Measurements from ENCODE around the gene DOCK1. TPM values are rescaled to one million over a fixed set of nuclear protein-coding genes. Genes with fewer than 3 reads are reported as not detected.
"Not testable (repeated sequence)": the region's sequence is repeated elsewhere in the genome, so short reads cannot be mapped to it uniquely, and the experiment has no call there.

DOCK1 gene
- total RNA-seq, 2 donors from 2014 or later = 46.4 to 49.0 TPM

- intact Hi-C loops (cut with DNase I) = no loop called here
Measured at GRCh38 chr10:126872768-126873167, 32.5 kb upstream of the DOCK1 start.

GRCh38 chr10:126876456-126876855, 28.8 kb upstream of the DOCK1 start:
- no peak for DNase-seq

More at GRCh38 chr10:126872768-126873167, 32.5 kb upstream of the DOCK1 start:
- no peaks in the 10 kb centered on the region for H3K36me3 ChIP-seq
- no peaks in the 10 kb centered on the region for H3K27me3 ChIP-seq
- no peaks in the 10 kb centered on the region for H3K9me3 ChIP-seq
- no peak for DNase-seq
- no peak overlapping the region for H3K27ac ChIP-seq
- no peak overlapping the region for H3K4me3 ChIP-seq
- H3K4me1 ChIP-seq = no peaks in the 10 kb centered on the region
- H3K9ac ChIP-seq (ENCODE audit: low read depth in 2 of 2, low read length in 2 of 2) = no peak overlapping the region
- no peak for TF ChIP-seq CTCF (IDR thresholded peaks at IDR 0.05)

GRCh38 chr10:126877390-126877789, 27.8 kb upstream of the DOCK1 start:
- Histone ChIP-seq H3K36me3 (no peaks in the 10 kb centered on the region), H3K9me3 (no peaks in the 10 kb centered on the region), H3K4me1 (no peaks in the 10 kb centered on the region), H3K27ac (no peak overlapping the region), H3K27me3 (no peaks in the 10 kb centered on the region), H3K9ac (ENCODE audit: low read depth in 2 of 2, low read length in 2 of 2) (no peak overlapping the region), H3K4me3 (no peak overlapping the region)
- DNase-seq = no peak
- TF ChIP-seq CTCF (IDR thresholded peaks at IDR 0.05) = no peak
- intact Hi-C loops (cut with DNase I) = no loop called here

More at GRCh38 chr10:126876456-126876855, 28.8 kb upstream of the DOCK1 start:
- TF ChIP-seq CTCF (IDR thresholded peaks at IDR 0.05) = no peak
- no peaks in the 10 kb centered on the region for H3K36me3 ChIP-seq
- intact Hi-C loops (cut with DNase I) = no loop called here
- no peak overlapping the region for H3K9ac ChIP-seq (ENCODE audit: low read depth in 2 of 2, low read length in 2 of 2)
- no peak overlapping the region for H3K27ac ChIP-seq
- H3K9me3 ChIP-seq = no peaks in the 10 kb centered on the region
- no peaks in the 10 kb centered on the region for H3K27me3 ChIP-seq
- H3K4me3 ChIP-seq = no peak overlapping the region
- no peaks in the 10 kb centered on the region for H3K4me1 ChIP-seq

- Histone ChIP-seq H3K36me3 (no peaks in the 10 kb centered on the region), H3K4me3 (no peak overlapping the region), H3K9ac (ENCODE audit: low read depth in 2 of 2, low read length in 2 of 2) (no peak overlapping the region), H3K27ac (no peak overlapping the region), H3K27me3 (no peaks in the 10 kb centered on the region), H3K9me3 (no peaks in the 10 kb centered on the region), H3K4me1 (no peaks in the 10 kb centered on the region)
- DNase-seq = no peak
- no peak for TF ChIP-seq CTCF (IDR thresholded peaks at IDR 0.05)
- intact Hi-C loops (cut with DNase I) = no loop called here
Measured at GRCh38 chr10:126878594-126878993, 26.6 kb upstream of the DOCK1 start.

- no peak for TF ChIP-seq CTCF (IDR thresholded peaks at IDR 0.05)
- Histone ChIP-seq H3K27me3 (no peaks in the 10 kb centered on the region), H3K36me3 (no peaks in the 10 kb centered on the region), H3K9me3 (no peaks in the 10 kb centered on the region), H3K4me3 (no peak overlapping the region), H3K4me1 (no peaks in the 10 kb centered on the region), H3K27ac (no peak overlapping the region), H3K9ac (ENCODE audit: low read depth in 2 of 2, low read length in 2 of 2) (no peak overlapping the region)
- intact Hi-C loops (cut with DNase I) = no loop called here
- DNase-seq = no peak
Measured at GRCh38 chr10:126880926-126881325, 24.3 kb upstream of the DOCK1 start.

- H3K4me3 ChIP-seq; H3K9me3 ChIP-seq; H3K9ac ChIP-seq (ENCODE audit: low read depth in 2 of 2, low read length in 2 of 2); H3K4me1 ChIP-seq; H3K27me3 ChIP-seq; H3K27ac ChIP-seq; intact Hi-C loops (cut with DNase I); H3K36me3 ChIP-seq; DNase-seq: not testable (repeated sequence)
Measured at GRCh38 chr10:126882055-126882454, 23.2 kb upstream of the DOCK1 start.

GRCh38 chr10:126888436-126888835, 16.8 kb upstream of the DOCK1 start:
- H3K4me3 ChIP-seq; DNase-seq; H3K27me3 ChIP-seq; H3K9ac ChIP-seq (ENCODE audit: low read depth in 2 of 2, low read length in 2 of 2); H3K4me1 ChIP-seq; H3K9me3 ChIP-seq; intact Hi-C loops (cut with DNase I); H3K36me3 ChIP-seq; H3K27ac ChIP-seq: not testable (repeated sequence)

All from colonic mucosa (tissue), 4 donors.